Measurements from ENCODE around the gene LYST.

DNA sequence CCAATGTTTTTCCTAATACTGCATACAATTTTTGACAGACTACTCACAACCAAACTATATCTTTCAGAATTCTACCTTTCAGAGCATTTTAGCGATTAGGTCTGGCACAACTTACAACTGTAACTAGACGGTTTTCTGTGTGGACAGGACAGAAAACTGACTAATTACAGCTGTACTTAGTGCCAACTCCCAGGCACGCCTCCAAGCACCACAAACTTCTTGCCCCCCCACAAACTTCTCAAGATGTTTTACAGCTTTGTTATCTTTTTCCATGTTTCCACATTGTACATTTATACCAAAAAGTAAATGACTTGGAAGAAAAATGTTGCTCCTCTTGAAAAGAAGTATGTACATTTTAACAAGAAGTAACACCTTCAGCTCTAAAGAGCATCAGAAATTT, 13.8 kb downstream of the LYST start:
- TF ChIP-seq LEF1 (IDR thresholded peaks at IDR 0.05; ENCODE audit: borderline replicate concordance) (no peak), L3MBTL2 (conservative IDR thresholded peaks at IDR 0.05) (no peak), HDGF (IDR thresholded peaks at IDR 0.05; ENCODE audit: borderline replicate concordance) (no peak), FOXM1 (IDR thresholded peaks at IDR 0.05; ENCODE audit: borderline replicate concordance) (no peak), TARDBP (IDR thresholded peaks at IDR 0.05) (no peak), FOXK2 (IDR thresholded peaks at IDR 0.05) (no peak), SP1 (IDR thresholded peaks at IDR 0.05) (no peak), ARNT (IDR thresholded peaks at IDR 0.05) (no peak), ELF4 (IDR thresholded peaks at IDR 0.05) (no peak), BHLHE40 (IDR thresholded peaks at IDR 0.05; ENCODE audit: borderline replicate concordance) (no peak), FOXA1 (IDR thresholded peaks at IDR 0.05) (no peak)
- TF ChIP-seq, protein P1, sequence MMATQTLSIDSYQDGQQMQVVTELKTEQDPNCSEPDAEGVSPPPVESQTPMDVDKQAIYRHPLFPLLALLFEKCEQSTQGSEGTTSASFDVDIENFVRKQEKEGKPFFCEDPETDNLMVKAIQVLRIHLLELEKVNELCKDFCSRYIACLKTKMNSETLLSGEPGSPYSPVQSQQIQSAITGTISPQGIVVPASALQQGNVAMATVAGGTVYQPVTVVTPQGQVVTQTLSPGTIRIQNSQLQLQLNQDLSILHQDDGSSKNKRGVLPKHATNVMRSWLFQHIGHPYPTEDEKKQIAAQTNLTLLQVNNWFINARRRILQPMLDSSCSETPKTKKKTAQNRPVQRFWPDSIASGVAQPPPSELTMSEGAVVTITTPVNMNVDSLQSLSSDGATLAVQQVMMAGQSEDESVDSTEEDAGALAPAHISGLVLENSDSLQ (IDR thresholded peaks at IDR 0.05): no peak
